NB4 (cell line): ENCODE results near the gene LILRA2.

ENCODE experiments used
- MYC ChIP-seq: IDR thresholded peaks from 2 replicates; pipeline ENCODE4 v1.6.1; 2011; ENCODE audit warnings: low read depth, low read length
- POLR2A ChIP-seq: IDR thresholded peaks from 2 replicates; pipeline ENCODE4 v1.6.1; 2011; ENCODE audit warnings: mild to moderate bottlenecking; ENCODE audit not compliant: insufficient read length; ENCODE audit errors: extremely low read depth
- TF ChIP-seq, protein P1 (sequence below): IDR thresholded peaks from one replicate; pipeline ENCODE4 v1.5.1; 2012; ENCODE audit warnings: low read depth, low read length
- TF ChIP-seq, protein P2 (sequence below): IDR thresholded peaks from 2 replicates; pipeline ENCODE4 v1.6.1; 2011; ENCODE audit warnings: low read depth, low read length

DNA sequence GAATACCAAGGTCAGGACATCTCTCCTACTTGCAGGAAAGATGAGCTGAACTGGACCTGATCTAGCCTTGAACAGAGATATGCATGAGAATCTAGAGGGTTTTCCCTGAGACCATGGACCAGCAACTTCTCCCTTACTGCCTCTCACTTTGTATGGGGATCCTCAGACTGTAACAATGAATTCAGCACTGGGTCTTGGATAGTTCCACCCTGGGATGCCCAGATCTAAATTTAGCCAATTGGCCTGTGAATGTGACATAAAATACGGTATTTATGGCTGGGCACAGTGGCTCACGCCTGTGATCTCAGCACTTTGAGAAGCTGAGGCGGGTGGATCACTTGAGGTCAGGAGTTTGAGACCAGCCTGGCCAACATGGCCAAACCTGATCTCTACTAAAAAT lies 15.3 kb upstream of the LILRA2 start:
- TF ChIP-seq, protein P1, sequence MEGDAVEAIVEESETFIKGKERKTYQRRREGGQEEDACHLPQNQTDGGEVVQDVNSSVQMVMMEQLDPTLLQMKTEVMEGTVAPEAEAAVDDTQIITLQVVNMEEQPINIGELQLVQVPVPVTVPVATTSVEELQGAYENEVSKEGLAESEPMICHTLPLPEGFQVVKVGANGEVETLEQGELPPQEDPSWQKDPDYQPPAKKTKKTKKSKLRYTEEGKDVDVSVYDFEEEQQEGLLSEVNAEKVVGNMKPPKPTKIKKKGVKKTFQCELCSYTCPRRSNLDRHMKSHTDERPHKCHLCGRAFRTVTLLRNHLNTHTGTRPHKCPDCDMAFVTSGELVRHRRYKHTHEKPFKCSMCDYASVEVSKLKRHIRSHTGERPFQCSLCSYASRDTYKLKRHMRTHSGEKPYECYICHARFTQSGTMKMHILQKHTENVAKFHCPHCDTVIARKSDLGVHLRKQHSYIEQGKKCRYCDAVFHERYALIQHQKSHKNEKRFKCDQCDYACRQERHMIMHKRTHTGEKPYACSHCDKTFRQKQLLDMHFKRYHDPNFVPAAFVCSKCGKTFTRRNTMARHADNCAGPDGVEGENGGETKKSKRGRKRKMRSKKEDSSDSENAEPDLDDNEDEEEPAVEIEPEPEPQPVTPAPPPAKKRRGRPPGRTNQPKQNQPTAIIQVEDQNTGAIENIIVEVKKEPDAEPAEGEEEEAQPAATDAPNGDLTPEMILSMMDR, result no peak
- TF ChIP-seq POLR2A (no peak), MYC (no peak)
- TF ChIP-seq, protein P2, sequence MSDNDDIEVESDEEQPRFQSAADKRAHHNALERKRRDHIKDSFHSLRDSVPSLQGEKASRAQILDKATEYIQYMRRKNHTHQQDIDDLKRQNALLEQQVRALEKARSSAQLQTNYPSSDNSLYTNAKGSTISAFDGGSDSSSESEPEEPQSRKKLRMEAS, result no peak
